ENCODE measurements around the gene AMFR. TPM values are rescaled to one million over a fixed set of nuclear protein-coding genes. Genes with fewer than 3 reads are reported as not detected.

The AMFR gene
- 10 to 100 TPM; 48.8 to 51.0 TPM for total RNA-seq

DNA sequence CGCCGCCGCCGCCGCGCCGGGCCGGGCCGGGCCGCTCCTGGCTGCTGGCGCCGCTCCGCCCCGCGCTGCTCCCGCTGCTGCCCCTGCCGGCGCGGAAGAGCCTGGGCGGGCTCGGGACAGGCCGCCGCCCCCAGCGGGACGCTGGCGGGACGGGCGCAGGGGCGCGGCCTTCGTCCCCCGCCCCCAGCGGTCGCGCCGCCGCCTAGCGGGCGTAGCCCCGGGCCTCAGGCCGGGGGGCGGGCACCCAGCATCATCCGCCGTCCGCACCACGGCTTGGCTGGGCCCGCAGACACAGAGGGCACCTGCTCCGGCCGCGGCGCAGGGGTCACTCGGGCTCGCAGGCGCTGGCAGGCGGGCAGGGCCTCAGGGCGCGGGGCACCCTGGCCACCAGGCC is at the start of gene AMFR:
Gene AMFR (minus strand): TSS at position 107 of the 394 bp plus-strand sequence. CDS start 218 bp downstream, outside the sequence.
- CTCF ChIA-PET: interaction anchor here (0.6 kb wide), 1 partner anchor 143 kb away, joined by 3 read pairs; no protein-coding TSS in a partner anchor
- POLR2A ChIA-PET: interaction anchor here (0.7 to 2.2 kb wide), 2 partner anchors 14 to 597 kb away, joined by 3 to 5 read pairs; no protein-coding TSS in a partner anchor
- H3K4me1 Mint-ChIP-seq: peaks cover 39% of the 10 kb centered on the region

DNA sequence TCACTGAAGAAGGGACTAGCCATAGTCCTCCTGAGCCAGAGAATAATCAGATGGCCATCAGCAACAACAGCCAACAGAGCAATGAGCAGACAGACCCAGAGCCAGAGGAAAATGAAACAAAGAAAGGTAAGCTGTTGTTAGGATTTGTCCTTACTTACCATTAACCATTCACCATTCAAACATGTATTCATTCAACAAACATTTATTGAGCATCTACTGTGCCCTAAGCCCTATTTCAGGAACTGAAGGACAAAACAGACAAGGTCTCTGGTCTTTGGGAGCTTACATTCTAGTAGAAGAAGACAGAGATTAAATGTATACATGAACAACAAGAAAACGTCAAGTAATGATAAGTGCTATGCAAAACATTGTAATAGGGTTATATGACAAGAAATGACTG is 45.3 kb upstream of the AMFR start:
- Mint-ChIP-seq H3K27ac (no peak overlapping the region), H3K9me3 (no peaks in the 10 kb centered on the region), H3K4me1 (no peaks in the 10 kb centered on the region), H3K27me3 (no peaks in the 10 kb centered on the region), H3K4me3 (no peak overlapping the region), H3K36me3 (ENCODE audit: low read depth) (peaks cover 65% of the 10 kb centered on the region)
- ChIA-PET POLR2A (no interaction called here), CTCF (no interaction called here)
- no peak for DNase-seq

More for the DNA sequence above, at the start of gene AMFR:
- H3K4me3 Mint-ChIP-seq: peak within 1 kb of the TSS; percentile 91
- peaks cover 15% of the 10 kb centered on the region for H3K36me3 Mint-ChIP-seq (ENCODE audit: low read depth)
- H3K27me3 Mint-ChIP-seq: no peaks in the 10 kb centered on the region
- no peaks in the 10 kb centered on the region for H3K9me3 Mint-ChIP-seq
- DNase-seq: peak; percentile 68
- H3K27ac Mint-ChIP-seq: peak within 1 kb of the TSS; percentile 55

DNA sequence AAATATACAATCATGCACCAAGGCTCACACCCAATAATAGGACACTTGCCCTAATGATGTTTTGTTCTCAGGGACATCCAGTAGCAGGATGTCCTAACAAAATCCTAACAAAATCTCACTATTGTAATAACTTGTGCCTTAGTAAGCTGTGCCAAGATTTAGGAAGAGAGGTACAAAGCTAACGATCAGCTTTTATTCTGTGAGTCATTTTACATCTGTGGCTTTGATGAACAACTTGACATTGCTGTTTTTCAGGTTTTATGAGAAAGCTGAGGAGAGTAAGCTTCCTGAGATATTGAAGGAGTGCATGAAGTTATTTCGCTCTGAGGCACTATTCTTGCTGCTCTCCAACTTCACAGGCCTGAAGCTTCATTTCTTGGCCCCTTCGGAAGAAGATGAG is 44.9 kb upstream of the AMFR start:
- Mint-ChIP-seq H3K27ac (no peak overlapping the region), H3K9me3 (no peaks in the 10 kb centered on the region), H3K4me3 (no peak overlapping the region), H3K4me1 (no peaks in the 10 kb centered on the region), H3K36me3 (ENCODE audit: low read depth) (peaks cover 64% of the 10 kb centered on the region), H3K27me3 (no peaks in the 10 kb centered on the region)
- POLR2A ChIA-PET: no interaction called here
- DNase-seq: no peak
- CTCF ChIA-PET: no interaction called here

DNA sequence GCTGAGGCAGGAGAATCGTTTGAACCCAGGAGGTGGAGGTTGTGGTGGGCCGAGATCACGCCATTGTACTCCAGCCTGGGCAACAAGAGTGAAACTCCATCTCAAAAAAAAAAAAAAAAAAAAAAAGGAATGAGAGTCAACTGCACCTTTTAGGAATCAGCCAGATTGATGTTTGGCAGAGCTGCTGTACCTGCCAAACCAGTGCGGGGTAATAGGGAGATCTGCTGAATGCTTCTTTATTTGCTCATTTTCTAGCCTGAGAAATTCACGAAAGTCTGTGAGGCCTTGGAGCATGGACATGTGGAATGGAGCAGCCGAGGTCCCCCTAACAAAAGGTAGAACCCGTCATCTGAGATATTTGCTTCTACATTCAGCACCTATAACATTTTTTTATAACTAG is 44.4 kb upstream of the AMFR start:
- ChIA-PET CTCF (interaction anchor here (0.6 kb wide), 1 partner anchor 524 kb away, joined by 3 read pairs; no protein-coding TSS in a partner anchor), POLR2A (no interaction called here)
- Mint-ChIP-seq H3K27me3 (no peaks in the 10 kb centered on the region), H3K36me3 (ENCODE audit: low read depth) (peaks cover 60% of the 10 kb centered on the region), H3K27ac (no peak overlapping the region), H3K4me1 (no peaks in the 10 kb centered on the region), H3K4me3 (no peak overlapping the region), H3K9me3 (no peaks in the 10 kb centered on the region)
- no peak for DNase-seq

DNA sequence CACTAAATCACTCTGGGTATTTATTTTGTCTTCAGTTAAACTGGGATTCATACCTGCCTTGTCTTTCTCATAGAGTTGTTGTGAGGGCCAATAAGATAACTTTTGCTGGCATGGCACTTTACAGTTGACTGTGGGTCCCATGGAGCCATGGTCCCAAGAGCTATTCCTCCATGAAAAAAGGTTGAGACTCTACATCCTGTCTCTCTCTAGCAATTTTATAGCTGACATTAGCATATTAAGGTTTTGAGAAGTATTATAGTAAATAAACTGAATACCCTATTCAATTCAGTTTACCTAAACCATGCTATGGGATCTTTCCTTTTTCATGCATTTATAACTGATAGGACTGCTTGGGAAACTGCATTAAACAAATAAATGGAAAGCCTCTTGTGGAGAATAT is 43.5 kb upstream of the AMFR start:
- Mint-ChIP-seq H3K36me3 (ENCODE audit: low read depth) (peaks cover 65% of the 10 kb centered on the region), H3K27me3 (no peaks in the 10 kb centered on the region), H3K9me3 (no peaks in the 10 kb centered on the region), H3K4me1 (no peaks in the 10 kb centered on the region), H3K27ac (no peak overlapping the region), H3K4me3 (no peak overlapping the region)
- ChIA-PET CTCF (interaction anchor here (0.8 kb wide), 1 partner anchor 233 kb away, joined by 3 read pairs; no protein-coding TSS in a partner anchor), POLR2A (interaction anchor here (1.1 kb wide), 1 partner anchor 17 kb away, joined by 3 read pairs; no protein-coding TSS in a partner anchor)
- DNase-seq: no peak

DNA sequence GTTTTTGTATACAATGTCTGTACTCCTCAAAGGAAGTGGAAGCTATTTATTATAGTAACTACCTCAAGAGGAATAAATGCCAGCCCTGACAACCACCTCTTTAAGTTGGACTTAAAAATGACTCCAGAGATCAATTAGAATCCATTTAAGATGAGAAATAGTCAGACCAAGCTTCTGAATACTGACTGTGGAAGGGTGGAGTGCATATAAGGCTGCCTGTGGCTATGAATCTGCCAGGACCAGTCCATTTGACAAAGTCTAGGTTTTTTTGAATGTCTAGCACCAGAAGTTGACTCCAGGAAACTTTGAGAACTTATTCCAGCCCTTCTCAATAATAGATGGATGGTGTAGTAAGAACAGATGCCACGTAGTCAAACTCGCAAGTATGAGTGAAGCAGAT is 41.0 kb upstream of the AMFR start:
- Mint-ChIP-seq H3K4me3 (no peak overlapping the region), H3K27me3 (no peaks in the 10 kb centered on the region), H3K27ac (no peak overlapping the region), H3K36me3 (ENCODE audit: low read depth) (peaks cover 69% of the 10 kb centered on the region), H3K9me3 (no peaks in the 10 kb centered on the region), H3K4me1 (no peaks in the 10 kb centered on the region)
- ChIA-PET POLR2A (no interaction called here), CTCF (no interaction called here)
- DNase-seq: no peak

DNA sequence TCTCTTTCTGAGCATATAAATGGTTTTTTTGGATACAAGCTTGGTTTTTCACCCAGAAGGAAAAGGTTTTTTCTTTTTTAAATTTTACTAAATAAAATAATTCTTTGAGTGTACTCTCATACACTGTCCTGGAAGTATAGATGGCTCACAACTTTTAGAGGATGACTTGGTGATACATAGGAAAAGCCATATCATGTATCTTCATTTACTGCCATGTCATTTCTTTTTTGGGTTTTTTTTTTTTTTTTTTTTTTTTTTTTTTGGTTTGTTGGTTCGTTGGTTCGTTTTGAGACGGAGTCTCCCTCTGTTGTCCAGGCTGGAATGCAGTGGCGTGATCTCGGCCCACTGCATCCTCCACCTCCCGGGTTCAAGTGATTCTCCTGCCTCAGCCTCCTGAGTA is 37.8 kb upstream of the AMFR start:
- no peak for DNase-seq
- no peaks in the 10 kb centered on the region for H3K9me3 Mint-ChIP-seq
- no peak overlapping the region for H3K4me3 Mint-ChIP-seq
- peaks cover 65% of the 10 kb centered on the region for H3K36me3 Mint-ChIP-seq (ENCODE audit: low read depth)
- no peaks in the 10 kb centered on the region for H3K27me3 Mint-ChIP-seq
- CTCF ChIA-PET: no interaction called here
- no peaks in the 10 kb centered on the region for H3K4me1 Mint-ChIP-seq
- no peak overlapping the region for H3K27ac Mint-ChIP-seq
- POLR2A ChIA-PET: no interaction called here

DNA sequence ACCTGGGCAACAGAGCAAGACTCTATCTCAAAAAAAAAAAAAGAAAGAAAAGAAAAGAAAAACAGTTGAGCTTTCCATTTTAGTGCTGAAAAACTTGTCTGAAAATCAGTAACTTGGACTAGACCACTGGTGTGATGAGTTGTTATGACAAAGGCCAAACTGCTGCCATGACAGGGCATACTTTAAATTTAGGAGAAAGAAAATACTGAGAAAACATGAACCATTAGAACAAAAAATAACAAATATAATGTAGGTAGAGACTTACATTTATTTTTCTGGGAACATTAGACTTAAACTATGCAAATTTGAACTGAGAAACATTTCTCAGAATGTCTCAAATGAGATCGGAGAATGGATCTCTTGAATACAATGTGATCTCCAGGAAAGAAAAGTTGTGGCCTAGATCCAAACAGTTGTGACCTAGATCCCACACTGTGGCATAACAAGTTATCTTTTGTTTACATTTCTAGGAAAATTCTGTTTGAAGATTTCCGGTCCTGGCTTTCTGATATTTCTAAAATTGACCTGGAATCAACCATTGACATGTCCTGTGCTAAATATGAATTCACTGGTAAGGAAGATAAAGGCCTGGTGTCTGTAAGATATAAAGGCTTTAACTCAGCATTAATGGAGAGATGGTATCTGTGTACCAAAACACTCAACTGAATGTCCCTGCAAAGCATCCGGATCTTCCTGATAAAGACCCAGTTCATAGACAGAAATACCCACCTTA is 36.9 kb upstream of the AMFR start:
- Mint-ChIP-seq H3K9me3 (no peaks in the 10 kb centered on the region), H3K27me3 (no peaks in the 10 kb centered on the region), H3K4me3 (no peak overlapping the region), H3K4me1 (no peaks in the 10 kb centered on the region), H3K27ac (no peak overlapping the region), H3K36me3 (ENCODE audit: low read depth) (peaks cover 64% of the 10 kb centered on the region)
- DNase-seq: no peak
- CTCF ChIA-PET: no interaction called here
- POLR2A ChIA-PET: interaction anchor here (1.7 kb wide), 1 partner anchor 10 kb away, joined by 4 read pairs; no protein-coding TSS in a partner anchor

DNA sequence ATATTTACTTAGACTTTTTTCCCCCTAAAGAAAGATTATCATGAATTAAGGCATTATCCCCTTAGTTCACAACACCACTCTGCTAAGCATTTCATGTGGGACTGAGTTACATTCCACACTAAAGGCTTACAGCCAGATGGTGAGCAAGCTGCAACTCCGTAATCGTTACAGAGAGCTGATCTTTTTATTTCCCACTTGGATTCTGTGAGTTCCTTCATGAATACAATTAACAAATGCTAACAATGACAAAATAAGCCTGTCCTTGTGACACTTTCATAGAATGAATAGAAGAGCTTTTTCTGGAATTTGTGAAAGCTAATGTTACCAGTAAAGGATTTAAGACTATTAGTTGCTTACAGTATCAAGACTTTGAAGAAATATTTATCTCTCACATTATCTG is 34.8 kb upstream of the AMFR start:
- H3K4me1 Mint-ChIP-seq: peaks cover 10% of the 10 kb centered on the region
- DNase-seq: no peak
- ChIA-PET CTCF (interaction anchor here (0.6 kb wide), 1 partner anchor 85 kb away, joined by 3 read pairs; no protein-coding TSS in a partner anchor), POLR2A (interaction anchor here (1.7 to 2.2 kb wide), 2 partner anchors 7 to 9 kb away, joined by 4 to 9 read pairs; partner anchors contain the start of genes NUDT21 and OGFOD1)
- H3K9me3 Mint-ChIP-seq: no peaks in the 10 kb centered on the region
- no peak overlapping the region for H3K27ac Mint-ChIP-seq
- no peaks in the 10 kb centered on the region for H3K27me3 Mint-ChIP-seq
- no peak overlapping the region for H3K4me3 Mint-ChIP-seq
- peaks cover 69% of the 10 kb centered on the region for H3K36me3 Mint-ChIP-seq (ENCODE audit: low read depth)

DNA sequence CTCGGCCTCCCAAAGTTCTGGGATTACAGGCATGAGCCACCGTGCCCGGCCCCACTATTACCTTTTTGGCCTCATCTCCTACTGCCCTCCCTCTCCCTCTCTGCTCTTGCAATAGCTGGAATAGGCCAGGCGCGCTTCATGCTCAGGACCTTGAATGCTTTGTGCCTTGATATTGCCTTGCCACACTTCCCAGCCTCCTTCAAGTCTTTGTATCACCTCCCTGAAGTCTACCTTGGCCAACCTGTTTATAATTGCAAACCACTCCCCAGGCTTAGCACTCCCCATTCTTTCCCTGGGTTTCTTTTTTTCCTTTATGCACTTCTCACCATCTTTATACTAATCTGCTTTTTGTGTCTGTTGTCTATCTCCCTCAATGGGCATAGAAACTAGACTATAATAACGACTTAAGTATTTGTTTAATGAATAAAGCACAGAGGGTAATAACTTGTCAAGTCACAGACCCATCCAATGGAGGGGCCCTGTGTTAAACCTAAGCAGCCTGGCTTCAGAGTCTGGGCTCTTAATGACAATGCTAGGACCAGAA is 32.7 kb upstream of the AMFR start:
- H3K36me3 Mint-ChIP-seq (ENCODE audit: low read depth): peaks cover 72% of the 10 kb centered on the region
- CTCF ChIA-PET: no interaction called here
- H3K9me3 Mint-ChIP-seq: no peaks in the 10 kb centered on the region
- no peaks in the 10 kb centered on the region for H3K27me3 Mint-ChIP-seq
- H3K4me1 Mint-ChIP-seq: peaks cover 18% of the 10 kb centered on the region
- no peak overlapping the region for H3K27ac Mint-ChIP-seq
- H3K4me3 Mint-ChIP-seq: no peak overlapping the region
- POLR2A ChIA-PET: interaction anchor here (0.9 kb wide), 1 partner anchor 11 kb away, joined by 5 read pairs; no protein-coding TSS in a partner anchor
- DNase-seq: no peak

DNA sequence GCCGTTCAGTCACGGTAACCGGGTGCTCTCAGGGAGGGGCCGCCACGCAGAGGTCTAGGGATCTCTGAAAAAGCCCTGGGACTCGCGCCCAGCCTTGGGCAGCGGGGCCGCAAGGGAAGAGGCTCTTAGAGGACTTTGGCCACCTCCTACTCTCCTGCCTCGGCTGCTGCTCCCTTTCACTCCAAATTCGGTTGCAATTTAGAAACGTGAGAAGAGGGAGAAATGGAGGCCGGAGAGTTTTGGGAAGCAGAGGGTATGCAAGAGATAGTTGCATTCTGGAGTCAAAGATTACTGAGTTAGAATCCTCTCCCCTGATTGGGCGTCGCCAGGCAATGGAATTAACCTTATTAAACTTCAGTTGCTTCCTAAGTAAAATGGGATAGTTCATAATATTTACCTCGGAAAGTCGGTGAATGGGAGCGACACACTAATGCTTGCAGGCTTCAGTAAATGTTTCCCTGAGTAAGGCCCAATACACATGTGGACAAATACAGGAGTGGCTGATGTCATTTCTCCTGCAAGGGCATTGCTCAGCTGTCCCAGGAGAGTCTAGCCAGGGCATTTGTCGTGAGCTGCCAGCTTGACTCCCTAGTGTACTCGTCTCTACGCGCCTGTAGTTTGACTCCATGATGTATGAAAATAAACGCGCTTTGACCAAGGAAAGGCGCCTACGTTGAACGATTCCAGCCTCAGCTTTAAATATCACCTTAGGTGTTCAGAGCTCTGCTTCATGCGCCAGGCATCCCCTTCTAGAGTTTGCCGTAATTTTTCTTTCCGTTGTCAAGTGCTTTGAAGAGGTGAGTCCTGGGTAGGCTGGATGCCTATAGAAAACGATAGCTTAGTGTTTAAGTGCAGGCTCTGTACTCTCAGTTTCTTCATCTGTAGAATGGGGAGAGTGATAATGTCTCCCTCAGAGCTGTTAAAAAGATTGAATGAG is 26.7 kb upstream of the AMFR start:
- peaks cover 53% of the 10 kb centered on the region for H3K36me3 Mint-ChIP-seq (ENCODE audit: low read depth)
- peak overlapping the region; percentile 94 for H3K4me3 Mint-ChIP-seq
- H3K27ac Mint-ChIP-seq: peak overlapping the region; percentile 83
- POLR2A ChIA-PET: interaction anchor here (0.6 to 1.4 kb wide), 16 partner anchors 8 to 480 kb away, joined by 3 to 9 read pairs (median 3); partner anchors contain the start of genes HERPUD1 and MT2A
- H3K9me3 Mint-ChIP-seq: no peaks in the 10 kb centered on the region
- DNase-seq: peak; percentile 18
- CTCF ChIA-PET: interaction anchor here (0.6 to 1.0 kb wide), 6 partner anchors 12 to 250 kb away, joined by 3 to 6 read pairs (median 4); no protein-coding TSS in a partner anchor
- no peaks in the 10 kb centered on the region for H3K27me3 Mint-ChIP-seq
- H3K4me1 Mint-ChIP-seq: peaks cover 58% of the 10 kb centered on the region

DNA sequence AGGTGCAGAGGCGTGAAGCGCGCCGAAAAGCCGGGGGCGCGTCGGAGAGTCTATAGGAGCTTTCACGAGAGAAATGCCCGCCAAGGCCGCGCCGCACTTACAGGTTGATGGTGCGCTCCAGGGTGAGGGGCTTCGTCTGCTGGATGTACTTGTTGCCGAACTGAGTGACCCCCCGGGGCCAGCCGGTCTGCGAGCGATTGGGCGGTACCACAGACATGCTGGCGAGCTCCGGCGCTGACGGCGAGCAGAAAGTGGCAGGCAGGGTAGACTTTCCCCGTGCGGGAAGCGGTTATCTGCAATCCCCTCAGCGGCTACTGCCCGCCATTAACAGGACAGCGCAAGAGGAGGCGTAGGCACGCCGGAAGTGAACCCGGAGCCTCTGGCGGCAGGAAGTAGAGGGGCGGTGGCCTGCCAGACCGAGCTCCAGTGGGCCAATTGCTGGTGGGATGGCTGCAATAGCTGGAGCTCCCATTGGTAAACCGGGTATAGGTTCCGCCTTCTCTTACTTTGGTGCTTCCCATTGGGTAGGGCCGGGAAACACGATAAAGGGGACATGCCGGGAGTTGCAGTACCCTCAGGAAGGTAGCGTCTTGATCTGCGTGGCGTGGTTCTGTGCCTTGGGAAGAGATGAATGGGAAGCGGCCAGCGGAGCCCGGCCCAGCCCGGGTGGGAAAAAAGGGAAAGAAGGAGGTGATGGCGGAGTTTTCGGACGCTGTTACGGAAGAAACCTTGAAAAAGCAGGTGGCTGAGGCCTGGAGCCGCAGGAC is 25.8 kb upstream of the AMFR start, which contains the start of the genes NUDT21 and OGFOD1:
Gene NUDT21 (minus strand): TSS at position 347 of the 767 bp plus-strand sequence. CDS start 130 bp downstream, at position 217.
Gene OGFOD1 (plus strand): TSS at position 569 of the 767 bp plus-strand sequence. CDS start 59 bp downstream, at position 628.
- Mint-ChIP-seq H3K4me3 (peak within 1 kb of the TSS; percentile 94), H3K27ac (peak within 1 kb of the TSS; percentile 83), H3K9me3 (no peaks in the 10 kb centered on the region), H3K4me1 (peaks cover 58% of the 10 kb centered on the region), H3K36me3 (ENCODE audit: low read depth) (peaks cover 49% of the 10 kb centered on the region), H3K27me3 (no peaks in the 10 kb centered on the region)
- ChIA-PET POLR2A (interaction anchor here (0.8 to 1.4 kb wide), 11 partner anchors 9 to 481 kb away, joined by 3 to 9 read pairs (median 5); partner anchors contain the start of gene HERPUD1), CTCF (interaction anchor here (0.6 to 1.0 kb wide), 6 partner anchors 11 to 251 kb away, joined by 3 to 6 read pairs (median 4); no protein-coding TSS in a partner anchor)
- DNase-seq: peak; percentile 94
